ENCODE measurements around the gene TMEM207.
A peak's percentile ranks its signal among the peaks of the same experiment; 100 is the strongest.

TMEM207 gene

GRCh38 chr3:190496859-190497258 lies 47.2 kb upstream of the TMEM207 start:
- Histone ChIP-seq H3K9ac (ENCODE audit: low read length) (no peak overlapping the region), H3K79me1 (ENCODE audit: low read length) (no peaks in the 10 kb centered on the region), H3K4ac (ENCODE audit: low read depth, low read length) (no peak overlapping the region), H2BK12ac (ENCODE audit: low read length) (no peak overlapping the region), H3K4me1 (ENCODE audit: control insufficient read depth in 1 of 2, insufficient read depth in 2 of 2, low read length in 2 of 2) (no peaks in the 10 kb centered on the region), H3K9me3 (ENCODE audit: insufficient read depth, low read depth, low read length) (no peaks in the 10 kb centered on the region), H3K18ac (ENCODE audit: low read length) (no peak overlapping the region), H4K8ac (ENCODE audit: low read depth, low read length) (no peak overlapping the region), H4K12ac (ENCODE audit: low read depth, low read length) (no peak overlapping the region), H2BK120ac (ENCODE audit: insufficient read depth, low read length, poor library complexity) (no peak overlapping the region), H3K4me3 (ENCODE audit: low read depth, low read length) (no peak overlapping the region), H3K79me2 (ENCODE audit: control insufficient read depth, insufficient read depth, low read length, poor library complexity) (no peaks in the 10 kb centered on the region), H3K14ac (ENCODE audit: low read length) (no peak overlapping the region), H3K27me3 (ENCODE audit: insufficient read depth, low read length) (no peaks in the 10 kb centered on the region), H2AK5ac (ENCODE audit: low read length) (no peak overlapping the region), H2AFZ (ENCODE audit: insufficient read depth, low read length, poor library complexity) (no peak overlapping the region), H3K23ac (ENCODE audit: low read length) (no peak overlapping the region), H4K91ac (ENCODE audit: low read depth, low read length) (no peak overlapping the region), H2BK5ac (ENCODE audit: low read depth, low read length, poor library complexity) (no peak overlapping the region), H3K36me3 (ENCODE audit: control insufficient read depth in 1 of 2, insufficient read depth in 2 of 2, low read length in 2 of 2) (no peaks in the 10 kb centered on the region), H3K4me2 (ENCODE audit: low read length) (no peak overlapping the region), H3K27ac (ENCODE audit: low read depth, low read length) (no peak overlapping the region)
- no peak for DNase-seq
- no CpG with 5 or more reads among the region's 1 CpG for WGBS (ENCODE audit: extremely low coverage, insufficient coverage, insufficient read length)

GRCh38 chr3:190495796-190496195 lies 46.1 kb upstream of the TMEM207 start:
- peak in 1 of 2 donors; percentile 37 for DNase-seq
- Histone ChIP-seq H3K9ac (ENCODE audit: low read length) (no peak overlapping the region), H3K4ac (ENCODE audit: low read depth, low read length) (no peak overlapping the region), H3K23ac (ENCODE audit: low read length) (no peak overlapping the region), H4K12ac (ENCODE audit: low read depth, low read length) (no peak overlapping the region), H2BK5ac (ENCODE audit: low read depth, low read length, poor library complexity) (no peak overlapping the region), H4K91ac (ENCODE audit: low read depth, low read length) (no peak overlapping the region), H4K8ac (ENCODE audit: low read depth, low read length) (no peak overlapping the region), H3K36me3 (ENCODE audit: control insufficient read depth in 1 of 2, insufficient read depth in 2 of 2, low read length in 2 of 2) (no peaks in the 10 kb centered on the region), H3K9me3 (ENCODE audit: insufficient read depth, low read depth, low read length) (no peaks in the 10 kb centered on the region), H3K4me1 (ENCODE audit: control insufficient read depth in 1 of 2, insufficient read depth in 2 of 2, low read length in 2 of 2) (peaks cover 2 to 4% of the 10 kb centered on the region in 2 experiments), H3K27ac (ENCODE audit: low read depth, low read length) (no peak overlapping the region), H2AFZ (ENCODE audit: insufficient read depth, low read length, poor library complexity) (no peak overlapping the region), H3K14ac (ENCODE audit: low read length) (no peak overlapping the region), H2BK120ac (ENCODE audit: insufficient read depth, low read length, poor library complexity) (no peak overlapping the region), H3K4me3 (ENCODE audit: low read depth, low read length) (no peak overlapping the region), H2BK12ac (ENCODE audit: low read length) (no peak overlapping the region), H3K18ac (ENCODE audit: low read length) (no peak overlapping the region), H3K79me1 (ENCODE audit: low read length) (no peaks in the 10 kb centered on the region), H2AK5ac (ENCODE audit: low read length) (no peak overlapping the region), H3K79me2 (ENCODE audit: control insufficient read depth, insufficient read depth, low read length, poor library complexity) (no peaks in the 10 kb centered on the region), H3K4me2 (ENCODE audit: low read length) (no peak overlapping the region), H3K27me3 (ENCODE audit: insufficient read depth, low read length) (no peaks in the 10 kb centered on the region)
- WGBS (ENCODE audit: extremely low coverage, insufficient coverage, insufficient read length) = no CpG with 5 or more reads among the region's 5 CpGs

DNA sequence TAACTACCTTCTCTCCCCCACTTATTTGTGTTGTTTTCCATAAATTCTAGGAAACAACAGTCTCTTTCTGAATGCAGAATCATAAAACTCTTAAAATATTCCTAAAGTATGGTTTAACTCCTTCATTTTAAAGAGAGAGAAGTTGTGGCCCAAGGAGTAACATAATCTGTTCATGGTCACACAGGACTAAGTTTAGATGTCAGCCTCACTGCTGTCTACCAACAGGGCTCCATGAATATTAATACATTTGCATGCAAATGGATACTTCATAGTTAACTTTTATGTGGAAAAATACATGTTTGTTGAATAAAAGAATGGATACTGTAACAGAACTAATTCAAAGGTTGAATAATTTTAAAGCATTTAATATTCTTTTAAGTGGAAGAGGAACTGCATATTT lies 45.7 kb upstream of the TMEM207 start:
- H3K9ac ChIP-seq (ENCODE audit: low read length) = no peak overlapping the region
- no peak overlapping the region for H3K4me3 ChIP-seq (ENCODE audit: low read depth, low read length)

GRCh38 chr3:190494907-190495306 lies 45.2 kb upstream of the TMEM207 start:
- no peaks in the 10 kb centered on the region for H3K27me3 ChIP-seq (ENCODE audit: insufficient read depth, low read length)
- H2AK5ac ChIP-seq (ENCODE audit: low read length) = no peak overlapping the region
- no peak overlapping the region for H2AFZ ChIP-seq (ENCODE audit: insufficient read depth, low read length, poor library complexity)
- DNase-seq = no peak
- H3K4ac ChIP-seq (ENCODE audit: low read depth, low read length) = no peak overlapping the region
- peaks cover 2 to 4% of the 10 kb centered on the region in 2 experiments for H3K4me1 ChIP-seq (ENCODE audit: control insufficient read depth in 1 of 2, insufficient read depth in 2 of 2, low read length in 2 of 2)
- H2BK120ac ChIP-seq (ENCODE audit: insufficient read depth, low read length, poor library complexity) = no peak overlapping the region
- H3K4me3 ChIP-seq (ENCODE audit: low read depth, low read length) = no peak overlapping the region
- H3K79me2 ChIP-seq (ENCODE audit: control insufficient read depth, insufficient read depth, low read length, poor library complexity) = no peaks in the 10 kb centered on the region
- H3K18ac ChIP-seq (ENCODE audit: low read length) = no peak overlapping the region
- H3K9ac ChIP-seq (ENCODE audit: low read length) = no peak overlapping the region
- no peak overlapping the region for H3K4me2 ChIP-seq (ENCODE audit: low read length)
- H4K91ac ChIP-seq (ENCODE audit: low read depth, low read length) = no peak overlapping the region
- H3K9me3 ChIP-seq (ENCODE audit: insufficient read depth, low read depth, low read length) = no peaks in the 10 kb centered on the region
- H3K23ac ChIP-seq (ENCODE audit: low read length) = no peak overlapping the region
- H2BK12ac ChIP-seq (ENCODE audit: low read length) = no peak overlapping the region
- H3K27ac ChIP-seq (ENCODE audit: low read depth, low read length) = no peak overlapping the region
- H4K8ac ChIP-seq (ENCODE audit: low read depth, low read length) = no peak overlapping the region
- no peak overlapping the region for H3K14ac ChIP-seq (ENCODE audit: low read length)
- no peak overlapping the region for H4K12ac ChIP-seq (ENCODE audit: low read depth, low read length)
- no peak overlapping the region for H2BK5ac ChIP-seq (ENCODE audit: low read depth, low read length, poor library complexity)
- H3K79me1 ChIP-seq (ENCODE audit: low read length) = no peaks in the 10 kb centered on the region
- no peaks in the 10 kb centered on the region for H3K36me3 ChIP-seq (ENCODE audit: control insufficient read depth in 1 of 2, insufficient read depth in 2 of 2, low read length in 2 of 2)

More for the DNA sequence above, 45.7 kb upstream of the TMEM207 start:
- Histone ChIP-seq H2BK12ac (ENCODE audit: low read length) (no peak overlapping the region), H2AFZ (ENCODE audit: insufficient read depth, low read length, poor library complexity) (no peak overlapping the region), H2AK5ac (ENCODE audit: low read length) (no peak overlapping the region), H3K79me1 (ENCODE audit: low read length) (no peaks in the 10 kb centered on the region), H4K8ac (ENCODE audit: low read depth, low read length) (no peak overlapping the region), H3K4me2 (ENCODE audit: low read length) (no peak overlapping the region), H4K91ac (ENCODE audit: low read depth, low read length) (no peak overlapping the region), H3K23ac (ENCODE audit: low read length) (no peak overlapping the region), H3K27ac (ENCODE audit: low read depth, low read length) (no peak overlapping the region), H3K79me2 (ENCODE audit: control insufficient read depth, insufficient read depth, low read length, poor library complexity) (no peaks in the 10 kb centered on the region), H3K9me3 (ENCODE audit: insufficient read depth, low read depth, low read length) (no peaks in the 10 kb centered on the region), H3K27me3 (ENCODE audit: insufficient read depth, low read length) (no peaks in the 10 kb centered on the region), H3K4me1 (ENCODE audit: control insufficient read depth in 1 of 2, insufficient read depth in 2 of 2, low read length in 2 of 2) (peaks cover 2 to 4% of the 10 kb centered on the region in 2 experiments), H3K36me3 (ENCODE audit: control insufficient read depth in 1 of 2, insufficient read depth in 2 of 2, low read length in 2 of 2) (no peaks in the 10 kb centered on the region), H2BK5ac (ENCODE audit: low read depth, low read length, poor library complexity) (no peak overlapping the region), H3K4ac (ENCODE audit: low read depth, low read length) (no peak overlapping the region), H4K12ac (ENCODE audit: low read depth, low read length) (no peak overlapping the region), H3K18ac (ENCODE audit: low read length) (no peak overlapping the region), H3K14ac (ENCODE audit: low read length) (no peak overlapping the region), H2BK120ac (ENCODE audit: insufficient read depth, low read length, poor library complexity) (no peak overlapping the region)
- DNase-seq = no peak

All from trophoblast cell (in vitro differentiated cells and primary cell).